Ovary (tissue), 9 donors: ENCODE measurements around the gene CA10. TPM values are rescaled to one million over a fixed set of nuclear protein-coding genes. Genes with fewer than 3 reads are reported as not detected.

Source experiments
- DNase-seq, 5 donors: peaks; one replicate each; pipeline ENCODE4 v3.0.0-alpha.2; 2019 to 2020
- H3K27ac ChIP-seq, 2 donors: fragments of 200-600 bp; one replicate each; pipeline versions ENCODE4 v1.5.1 to v1.8.0; 2019 to 2022
- H3K27me3 ChIP-seq: fragments of 200-600 bp; one replicate; pipeline ENCODE4 v1.8.0; 2022
- H3K36me3 ChIP-seq: fragments of 200-600 bp; sonication (generic); one replicate; pipeline ENCODE4 v1.5.1; 2019
- H3K4me1 ChIP-seq: one replicate; pipeline ENCODE4 v1.8.1; 2013; ENCODE audit warnings: mild to moderate bottlenecking, moderate library complexity; ENCODE audit not compliant: insufficient read depth
- H3K4me3 ChIP-seq: fragments of 200-600 bp; sonication (generic); one replicate; pipeline ENCODE4 v1.5.1; 2017
- H3K9me3 ChIP-seq, 2 donors: fragments of 200-600 bp in 1 of 2; sonication (generic) in 1 of 2; one replicate each; pipeline versions ENCODE4 v1.5.1 to v1.8.1; 2013 to 2019; ENCODE audit warnings: mild to moderate bottlenecking in 1 of 2, moderate library complexity in 1 of 2
- EP300 ChIP-seq: sonication (generic); formaldehyde crosslinking; IDR thresholded peaks from one replicate; pipeline ENCODE4 v1.6.1; 2017; ENCODE audit warnings: antibody characterized with exemption
- POLR2A ChIP-seq: fragments of 450-650 bp; IDR thresholded peaks from one replicate; pipeline ENCODE4 v1.6.1; 2017; ENCODE audit warnings: antibody characterized with exemption, mild to moderate bottlenecking, moderate library complexity
- WGBS, 3 donors: extraction: QIAGEN DNeasy Blood & Tissue Kit in 1 of 3; methylation state at CpG; one replicate each; pipeline versions ENCODE4 v1.1.5 to v1.1.7; 2013 to 2017; 5-methylcytosine and 5-hydroxymethylcytosine counted together
- intact Hi-C, 4 donors: fragments of 100-400 bp; cut with DNase I; formaldehyde crosslinking; loops; one replicate each; pipeline versions ENCODE4 v1.11.0 to v1.15.1; 2022 to 2023
- polyA plus RNA-seq, 2 donors: library from polyadenylated mRNA; stranded (reverse); fragments of 200-250 nt in 1 of 2; fragments of 350-450 nt in 1 of 2; fragmentation: Illumina TruSeq in 1 of 2; extraction: RNeasy Lipid Tissue Mini Kit (QIAGEN cat#74804) in 1 of 2; gene quantifications; one replicate each; pipeline ENCODE4 v1.2.3, GENCODE V29; 2013 to 2014
- total RNA-seq, 7 donors: library from RNA; depleted of rRNA in 2 of 7; stranded (reverse); fragments of >200 nt in 2 of 7; fragmentation: NEBNext Ultra II Directional in 3 of 7; extraction: Animal tissue kit (Norgen Biotek cat#: 25700) in 3 of 7; gene quantifications; one replicate each; pipeline versions ENCODE4 v1.1.0 to v1.2.4, GENCODE V29; 2016 to 2023
- TF ChIP-seq, protein P1 (sequence below), 3 donors: fragments of 450-650 bp in 2 of 3; fragments of 200-600 bp in 1 of 3; IDR thresholded peaks; one replicate each; pipeline versions ENCODE4 v1.5.1 to v1.8.0; 2016 to 2022; ENCODE audit warnings: antibody characterized with exemption in 3 of 3, mild to moderate bottlenecking in 1 of 3
- donor health status: DM: no; HTN: no; CAD: no; lungs with moderate emphysema.
- donor health status: DM: no; HTN: no; CAD: no.
- donor health status: Bipolar disorder and iron deficiency.
- donor health status: DM: yes; HTN: yes; CAD: no.
- donor health status: DM: no; HTN: no; CAD: no.
- donor health status: DM: yes; HTN: yes; CAD: no.

Gene CA10
- total and polyA plus RNA-seq, 9 donors: 0.34 to 4.3 (median 1.2) TPM; not detected in 2

DNA sequence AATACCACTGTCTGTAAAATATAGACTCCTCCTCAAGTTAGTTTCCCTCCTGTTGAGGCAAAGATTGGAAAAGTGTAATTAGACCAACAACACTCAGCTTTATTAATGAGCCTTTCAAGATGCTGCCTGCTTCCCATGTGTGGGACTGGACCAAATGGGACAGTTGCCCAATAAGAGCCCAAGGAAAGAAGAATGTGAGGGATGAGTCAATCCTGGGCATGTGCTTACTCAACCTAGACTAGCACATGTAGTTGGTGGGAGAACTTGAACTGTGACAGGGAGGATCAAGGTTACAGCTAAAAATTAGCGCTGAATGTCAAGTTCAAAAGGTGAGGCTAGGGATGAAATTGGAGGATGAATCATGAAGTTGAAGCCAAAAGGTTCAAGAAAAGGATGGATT lies 435.5 kb downstream of the CA10 start:
- TF ChIP-seq EP300 (no peak), POLR2A (no peak)
- TF ChIP-seq, protein P1, sequence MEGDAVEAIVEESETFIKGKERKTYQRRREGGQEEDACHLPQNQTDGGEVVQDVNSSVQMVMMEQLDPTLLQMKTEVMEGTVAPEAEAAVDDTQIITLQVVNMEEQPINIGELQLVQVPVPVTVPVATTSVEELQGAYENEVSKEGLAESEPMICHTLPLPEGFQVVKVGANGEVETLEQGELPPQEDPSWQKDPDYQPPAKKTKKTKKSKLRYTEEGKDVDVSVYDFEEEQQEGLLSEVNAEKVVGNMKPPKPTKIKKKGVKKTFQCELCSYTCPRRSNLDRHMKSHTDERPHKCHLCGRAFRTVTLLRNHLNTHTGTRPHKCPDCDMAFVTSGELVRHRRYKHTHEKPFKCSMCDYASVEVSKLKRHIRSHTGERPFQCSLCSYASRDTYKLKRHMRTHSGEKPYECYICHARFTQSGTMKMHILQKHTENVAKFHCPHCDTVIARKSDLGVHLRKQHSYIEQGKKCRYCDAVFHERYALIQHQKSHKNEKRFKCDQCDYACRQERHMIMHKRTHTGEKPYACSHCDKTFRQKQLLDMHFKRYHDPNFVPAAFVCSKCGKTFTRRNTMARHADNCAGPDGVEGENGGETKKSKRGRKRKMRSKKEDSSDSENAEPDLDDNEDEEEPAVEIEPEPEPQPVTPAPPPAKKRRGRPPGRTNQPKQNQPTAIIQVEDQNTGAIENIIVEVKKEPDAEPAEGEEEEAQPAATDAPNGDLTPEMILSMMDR (IDR thresholded peaks at IDR 0.05): no peak
- Histone ChIP-seq H3K36me3 (no peaks in the 10 kb centered on the region), H3K9me3 (no peaks in the 10 kb centered on the region), H3K4me1 (peaks cover 2% of the 10 kb centered on the region), H3K27me3 (no peaks in the 10 kb centered on the region), H3K27ac (no peak overlapping the region), H3K4me3 (no peak overlapping the region)
- intact Hi-C loops: no loop called here
- DNase-seq: no peak
- 74 to 88% (median 80%) methylated on average over 1 of the region's 1 CpG for WGBS, 3 donors

DNA sequence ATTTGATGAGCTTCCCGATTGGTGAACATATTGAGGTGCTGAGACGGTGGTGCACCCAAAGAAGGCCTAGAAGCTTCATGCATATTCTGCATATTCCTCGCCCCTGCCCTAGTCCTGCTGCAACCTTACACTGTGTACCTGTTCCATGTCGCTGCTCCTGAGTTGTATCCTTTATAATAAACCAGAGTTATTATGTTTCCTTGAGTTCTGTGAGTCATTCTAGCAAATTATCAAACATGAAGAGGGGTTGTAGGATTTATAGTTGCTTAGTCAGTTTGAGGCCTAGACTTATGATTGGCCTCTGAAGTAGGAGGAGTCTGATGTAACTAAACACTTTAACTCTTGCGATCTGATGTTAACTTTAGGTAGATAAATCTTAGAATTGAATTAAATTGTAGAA lies 436.8 kb downstream of the CA10 start:
- H3K27ac ChIP-seq: no peak overlapping the region
- H3K4me3 ChIP-seq: no peak overlapping the region
- H3K36me3 ChIP-seq: no peaks in the 10 kb centered on the region
- H3K4me1 ChIP-seq: peaks cover 2% of the 10 kb centered on the region
- no peaks in the 10 kb centered on the region for H3K27me3 ChIP-seq
- intact Hi-C loops: no loop called here
- WGBS, 3 donors: 95 to 98% (median 96%) methylated on average over 5 of the region's 5 CpGs
- DNase-seq: no peak
- TF ChIP-seq, protein P1 (IDR thresholded peaks at IDR 0.05): no peak
- TF ChIP-seq EP300: no peak
- no peak for TF ChIP-seq POLR2A
- no peaks in the 10 kb centered on the region for H3K9me3 ChIP-seq

DNA sequence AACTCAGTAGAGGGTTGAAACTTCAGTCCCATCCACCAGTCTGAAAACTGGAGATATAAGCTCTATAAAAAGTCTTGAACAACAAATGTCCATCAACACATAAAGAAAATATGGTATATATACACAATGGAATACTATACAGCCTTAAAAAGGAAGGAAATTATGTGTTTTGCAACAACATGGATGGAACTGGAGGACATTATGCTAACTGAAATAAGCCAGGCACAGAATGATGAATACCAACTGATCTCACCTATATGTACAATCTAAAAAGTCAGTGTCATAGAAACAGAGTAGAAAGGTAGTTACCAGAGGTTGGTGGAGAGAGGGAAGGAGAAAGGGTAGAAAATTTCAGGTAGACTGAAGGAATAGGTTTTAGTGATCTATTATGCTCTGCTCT lies 438.1 kb downstream of the CA10 start:
- no peak overlapping the region for H3K4me3 ChIP-seq
- no peak for TF ChIP-seq EP300
- no peak for TF ChIP-seq POLR2A
- TF ChIP-seq, protein P1 (IDR thresholded peaks at IDR 0.05): no peak

DNA sequence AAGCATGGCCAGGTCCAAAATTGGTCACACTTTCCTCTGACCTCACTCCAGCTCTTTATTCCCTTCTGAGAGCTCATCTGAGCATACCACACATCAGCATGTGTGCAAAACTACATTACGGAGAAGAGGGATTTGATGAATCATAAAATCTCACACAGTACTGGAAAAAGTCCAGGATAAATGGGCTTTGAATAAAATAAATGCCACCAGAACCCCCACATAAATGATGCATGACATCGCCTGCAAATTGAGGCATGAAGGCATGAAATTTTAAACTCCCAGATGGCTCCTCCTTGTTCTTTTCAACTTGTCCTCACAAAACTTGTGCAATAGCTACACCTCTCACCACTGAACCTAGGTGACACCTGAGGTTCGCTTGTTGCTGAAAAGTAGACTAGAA lies 439.5 kb downstream of the CA10 start:
- 81 to 84% (median 82%) methylated on average over 3 of the region's 3 CpGs for WGBS, 3 donors
- peaks cover 2% of the 10 kb centered on the region for H3K4me1 ChIP-seq
- DNase-seq: no peak

More for the DNA sequence above, 438.1 kb downstream of the CA10 start:
- Histone ChIP-seq H3K27me3 (no peaks in the 10 kb centered on the region), H3K36me3 (no peaks in the 10 kb centered on the region), H3K27ac (no peak overlapping the region), H3K4me1 (peaks cover 2% of the 10 kb centered on the region), H3K9me3 (no peaks in the 10 kb centered on the region)
- intact Hi-C loops: no loop called here
- no peak for DNase-seq

More for the DNA sequence above, 439.5 kb downstream of the CA10 start:
- no peak overlapping the region for H3K4me3 ChIP-seq
- H3K27me3 ChIP-seq: no peaks in the 10 kb centered on the region
- no peaks in the 10 kb centered on the region for H3K36me3 ChIP-seq
- intact Hi-C loops: no loop called here
- no peak overlapping the region for H3K27ac ChIP-seq
- no peaks in the 10 kb centered on the region for H3K9me3 ChIP-seq
- TF ChIP-seq EP300 (no peak), POLR2A (no peak)
- TF ChIP-seq, protein P1 (IDR thresholded peaks at IDR 0.05): no peak
